Muscle of leg (tissue), 11 donors: Measurements from ENCODE around the gene NAXE. TPM values are rescaled to one million over a fixed set of nuclear protein-coding genes. Genes with fewer than 3 reads are reported as not detected.

Experiments used
- DNase-seq: peaks from one replicate; pipeline ENCODE4 v3.0.0; 2013
- H3K27ac ChIP-seq: one replicate; pipeline ENCODE4 v1.5.1; 2013; ENCODE audit warnings: mild to moderate bottlenecking, low read length, control low read depth
- H3K27me3 ChIP-seq: one replicate; pipeline ENCODE4 v1.6.1; 2013; ENCODE audit warnings: low read length; ENCODE audit not compliant: control insufficient read depth, insufficient read depth
- H3K36me3 ChIP-seq: one replicate; pipeline ENCODE4 v1.6.1; 2013; ENCODE audit warnings: low read length; ENCODE audit not compliant: control insufficient read depth, insufficient read depth
- H3K4me1 ChIP-seq: one replicate; pipeline ENCODE4 v1.6.1; 2013; ENCODE audit warnings: low read length; ENCODE audit not compliant: control insufficient read depth, insufficient read depth
- H3K4me3 ChIP-seq: one replicate; pipeline ENCODE4 v1.5.1; 2013; ENCODE audit warnings: low read length, control low read depth
- H3K9me3 ChIP-seq: replicated peaks from 2 replicates; pipeline ENCODE4 v1.6.1; 2013; ENCODE audit warnings: low read depth, low read length; ENCODE audit not compliant: control insufficient read depth
- WGBS: methylation state at CpG from one replicate; pipeline ENCODE4 v1.1.5; 2013; ENCODE audit warnings: missing lambda C conversion rate; ENCODE audit not compliant: insufficient coverage; 5-methylcytosine and 5-hydroxymethylcytosine counted together
- polyA plus RNA-seq, 8 donors: library from polyadenylated mRNA; unstranded; fragments of 120-200 nt; gene quantifications; one replicate each; pipeline versions ENCODE4 v1.2.1 to v1.2.3, GENCODE V29; 2013; ENCODE audit warnings: inconsistent platforms in 1 of 8, low replicate concordance in 1 of 8; ENCODE audit not compliant: insufficient read length in 8 of 8, insufficient read depth in 1 of 8
- total RNA-seq: library from RNA; stranded (reverse); fragments of 120-200 nt; gene quantifications from one replicate; pipeline ENCODE4 v1.2.4, GENCODE V29; 2013

The NAXE gene
- total and polyA plus RNA-seq, 9 donors: 24.9 to 36.0 (median 29.6) TPM

DNA sequence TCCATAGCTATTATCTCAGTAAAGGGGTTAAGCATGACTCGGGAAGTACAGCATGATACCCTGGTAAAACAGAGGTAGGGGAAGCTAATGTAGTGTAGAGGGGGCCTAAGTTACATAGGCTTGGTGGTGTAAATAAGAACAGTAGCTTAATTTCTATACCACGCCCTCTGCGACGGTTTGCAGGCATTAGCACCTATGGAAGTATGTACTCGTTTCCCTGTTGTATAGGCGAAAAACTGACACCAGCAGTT, 470 bp upstream of the NAXE start:
- peaks cover 11% of the 10 kb centered on the region for H3K4me1 ChIP-seq
- peak overlapping the region; percentile 69 for H3K27ac ChIP-seq
- H3K27me3 ChIP-seq: peaks cover under 1% of the 10 kb centered on the region
- H3K4me3 ChIP-seq: peak overlapping the region; percentile 74
- H3K36me3 ChIP-seq: peaks cover 36% of the 10 kb centered on the region
- DNase-seq: no peak
- no peaks in the 10 kb centered on the region for H3K9me3 ChIP-seq
- WGBS: 5% methylated on average over 4 of the region's 6 CpGs

DNA sequence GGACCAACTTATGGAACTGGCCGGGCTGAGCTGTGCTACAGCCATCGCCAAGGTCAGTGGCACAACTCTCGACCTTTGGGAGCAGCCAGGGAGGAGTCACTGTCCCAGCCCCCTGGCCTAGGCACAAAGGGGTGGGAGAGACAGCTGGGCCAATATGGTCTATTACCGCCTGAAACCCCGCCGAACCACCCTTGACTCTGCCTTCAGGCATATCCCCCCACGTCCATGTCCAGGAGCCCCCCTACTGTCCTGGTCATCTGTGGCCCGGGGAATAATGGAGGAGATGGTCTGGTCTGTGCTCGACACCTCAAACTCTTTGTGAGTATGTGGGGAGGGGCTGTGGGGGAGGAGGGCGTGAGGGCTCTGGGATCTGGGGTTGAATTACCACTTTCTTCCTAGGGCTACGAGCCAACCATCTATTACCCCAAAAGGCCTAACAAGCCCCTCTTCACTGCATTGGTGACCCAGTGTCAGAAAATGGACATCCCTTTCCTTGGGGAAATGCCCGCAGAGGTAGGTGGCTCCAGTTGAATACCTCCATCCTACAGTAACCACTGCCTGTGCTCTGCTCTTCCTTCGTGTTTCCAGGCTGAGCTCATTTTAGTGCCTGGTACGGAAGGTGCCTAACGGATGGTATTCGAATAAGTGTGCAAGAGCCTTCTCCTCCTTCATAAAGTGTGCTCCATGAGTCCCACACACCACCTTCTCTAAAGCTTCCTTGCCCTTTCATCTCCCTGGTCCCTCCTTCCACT, 758 bp downstream of the NAXE start:
- H3K27ac ChIP-seq: peak overlapping the region; percentile 6
- H3K27me3 ChIP-seq: no peaks in the 10 kb centered on the region
- peak overlapping the region; percentile 74 for H3K4me3 ChIP-seq
- H3K36me3 ChIP-seq: peaks cover 48% of the 10 kb centered on the region
- WGBS: 48% methylated on average over 8 of the region's 16 CpGs
- DNase-seq: no peak
- no peaks in the 10 kb centered on the region for H3K9me3 ChIP-seq
- peaks cover 11% of the 10 kb centered on the region for H3K4me1 ChIP-seq

DNA sequence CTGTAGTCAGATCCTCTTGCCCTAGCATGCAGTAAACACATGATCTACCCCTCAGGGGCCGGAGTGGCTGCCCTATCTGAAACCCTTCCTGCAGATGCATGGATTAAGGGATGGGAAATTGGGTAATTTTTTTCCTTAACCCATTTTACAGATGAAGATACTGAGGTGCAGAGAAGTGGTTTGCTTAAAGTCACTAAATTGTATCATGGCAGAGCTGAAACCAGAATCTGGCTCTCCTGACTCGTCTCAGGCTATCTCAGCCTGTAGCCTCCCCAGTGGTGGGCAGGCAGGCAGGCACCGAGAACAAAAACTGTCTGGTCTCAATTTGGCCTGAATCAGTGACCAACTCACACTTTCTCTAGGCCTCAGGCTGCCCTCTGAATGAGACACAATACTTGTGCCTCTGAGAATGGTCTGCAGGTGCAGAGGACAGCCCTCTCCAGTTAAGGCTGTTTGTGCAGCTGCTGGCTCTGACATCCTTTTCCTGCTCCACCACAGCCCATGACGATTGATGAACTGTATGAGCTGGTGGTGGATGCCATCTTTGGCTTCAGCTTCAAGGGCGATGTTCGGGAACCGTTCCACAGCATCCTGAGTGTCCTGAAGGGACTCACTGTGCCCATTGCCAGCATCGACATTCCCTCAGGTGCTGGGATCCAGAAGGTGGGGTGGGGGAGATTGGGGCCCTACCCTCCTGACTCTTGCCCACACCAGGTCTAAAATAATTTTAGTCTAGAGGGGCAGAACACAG, 1.5 kb downstream of the NAXE start:
- Histone ChIP-seq H3K27me3 (no peaks in the 10 kb centered on the region), H3K9me3 (no peaks in the 10 kb centered on the region), H3K27ac (no peak overlapping the region), H3K4me1 (peaks cover 11% of the 10 kb centered on the region), H3K4me3 (no peak overlapping the region), H3K36me3 (peaks cover 56% of the 10 kb centered on the region)
- WGBS: 81% methylated on average over 5 of the region's 8 CpGs
- DNase-seq: no peak

- no peak overlapping the region for H3K27ac ChIP-seq
- H3K27me3 ChIP-seq: no peaks in the 10 kb centered on the region
- H3K4me1 ChIP-seq: peaks cover 11% of the 10 kb centered on the region
- H3K36me3 ChIP-seq: peaks cover 60% of the 10 kb centered on the region
- WGBS: 81% methylated on average over 4 of the region's 8 CpGs
- DNase-seq: no peak
- H3K9me3 ChIP-seq: no peaks in the 10 kb centered on the region
- H3K4me3 ChIP-seq: no peak overlapping the region
Measured at GRCh38 chr1:156593661-156593989, 2.0 kb downstream of the NAXE start.

DNA sequence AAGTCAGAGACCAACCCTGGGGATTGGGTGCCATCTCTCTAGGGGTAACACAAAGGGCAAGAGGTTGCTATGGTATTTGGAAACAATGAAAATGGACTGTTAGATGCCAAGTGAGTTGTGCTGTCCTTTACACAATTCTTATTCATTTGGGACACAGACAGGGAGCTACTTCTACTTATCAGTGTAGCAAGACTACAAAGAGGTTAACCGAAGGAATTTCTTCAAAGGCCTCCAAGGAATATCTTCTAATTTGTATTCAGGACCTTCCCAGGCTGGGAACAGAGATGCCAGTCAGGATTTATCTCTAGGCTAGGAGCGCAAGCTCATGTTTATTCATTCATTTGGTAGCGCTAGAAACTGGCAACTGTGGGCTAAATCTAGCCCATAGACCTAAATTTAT, 2.6 kb downstream of the NAXE start:
- Histone ChIP-seq H3K27me3 (no peaks in the 10 kb centered on the region), H3K4me1 (peaks cover 11% of the 10 kb centered on the region), H3K4me3 (no peak overlapping the region), H3K27ac (no peak overlapping the region), H3K9me3 (no peaks in the 10 kb centered on the region), H3K36me3 (peaks cover 64% of the 10 kb centered on the region)
- no peak for DNase-seq
- 93% methylated on average over 2 of the region's 3 CpGs for WGBS

GRCh38 chr1:156595016-156595415, 3.4 kb downstream of the NAXE start:
- peaks cover 11% of the 10 kb centered on the region for H3K4me1 ChIP-seq
- WGBS: 90% methylated on average over 2 of the region's 2 CpGs
- no peak for DNase-seq
- no peaks in the 10 kb centered on the region for H3K9me3 ChIP-seq
- H3K27me3 ChIP-seq: no peaks in the 10 kb centered on the region
- H3K36me3 ChIP-seq: peaks cover 64% of the 10 kb centered on the region
- no peak overlapping the region for H3K27ac ChIP-seq
- H3K4me3 ChIP-seq: no peak overlapping the region

GRCh38 chr1:156596426-156596825, 4.8 kb downstream of the NAXE start:
- WGBS: 100% methylated on average over 1 of the region's 3 CpGs
- H3K27ac ChIP-seq: no peak overlapping the region
- peaks cover 15% of the 10 kb centered on the region for H3K4me1 ChIP-seq
- H3K9me3 ChIP-seq: no peaks in the 10 kb centered on the region
- no peak for DNase-seq
- no peak overlapping the region for H3K4me3 ChIP-seq
- H3K27me3 ChIP-seq: no peaks in the 10 kb centered on the region
- H3K36me3 ChIP-seq: peaks cover 64% of the 10 kb centered on the region

GRCh38 chr1:156598125-156598524, 6.5 kb downstream of the NAXE start:
- peaks cover 58% of the 10 kb centered on the region for H3K36me3 ChIP-seq
- no peak overlapping the region for H3K27ac ChIP-seq
- no peaks in the 10 kb centered on the region for H3K9me3 ChIP-seq
- H3K4me3 ChIP-seq: no peak overlapping the region
- WGBS: 98% methylated on average over 5 of the region's 5 CpGs
- H3K27me3 ChIP-seq: no peaks in the 10 kb centered on the region
- no peak for DNase-seq
- peaks cover 15% of the 10 kb centered on the region for H3K4me1 ChIP-seq

DNA sequence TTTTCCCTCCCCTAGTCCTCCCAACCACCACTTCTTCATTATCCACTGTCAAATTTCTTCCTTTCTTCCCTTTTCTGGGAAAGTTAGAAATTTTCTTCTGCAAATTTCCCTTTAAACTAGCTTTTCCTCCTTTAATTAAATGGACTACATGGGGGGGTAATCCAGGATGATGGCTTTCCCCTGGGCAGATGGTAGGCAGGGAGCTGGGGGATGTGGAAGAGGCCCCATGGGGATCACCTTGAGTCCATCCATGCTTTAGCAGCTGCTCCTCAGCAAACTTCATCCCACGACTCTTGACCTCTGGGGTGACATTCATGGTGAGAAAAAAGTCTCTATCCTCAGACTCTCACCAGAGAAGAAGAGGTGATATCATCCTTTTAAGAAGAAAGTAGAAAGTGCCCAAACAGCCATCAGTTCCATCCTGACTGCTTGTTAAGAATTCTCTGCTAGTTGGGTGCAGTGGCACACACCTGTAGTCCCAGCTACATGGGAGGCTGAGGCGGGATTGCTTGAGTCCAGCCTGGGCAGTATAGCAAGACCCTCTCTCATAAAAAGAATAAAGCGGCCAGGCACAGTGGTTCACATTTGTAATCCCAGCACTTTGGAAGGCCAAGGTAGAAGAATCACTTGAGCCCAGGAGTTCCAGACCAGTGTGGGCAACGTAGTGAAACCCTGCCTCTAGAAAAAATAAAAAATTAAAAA, 7.3 kb downstream of the NAXE start:
- WGBS: 100% methylated on average over 2 of the region's 4 CpGs
- H3K36me3 ChIP-seq: peaks cover 50% of the 10 kb centered on the region
- no peak overlapping the region for H3K4me3 ChIP-seq
- H3K27me3 ChIP-seq: no peaks in the 10 kb centered on the region
- no peak overlapping the region for H3K27ac ChIP-seq
- no peak for DNase-seq
- H3K4me1 ChIP-seq: peaks cover 15% of the 10 kb centered on the region
- no peaks in the 10 kb centered on the region for H3K9me3 ChIP-seq

GRCh38 chr1:156599811-156600210, 8.2 kb downstream of the NAXE start:
- H3K27me3 ChIP-seq: no peaks in the 10 kb centered on the region
- H3K36me3 ChIP-seq: peaks cover 42% of the 10 kb centered on the region
- H3K4me1 ChIP-seq: peaks cover 15% of the 10 kb centered on the region
- no CpG with 5 or more reads among the region's 3 CpGs for WGBS
- no peak overlapping the region for H3K27ac ChIP-seq
- no peak overlapping the region for H3K4me3 ChIP-seq
- no peak for DNase-seq
- no peaks in the 10 kb centered on the region for H3K9me3 ChIP-seq
